Heart right ventricle (tissue), 16 donors: Measurements from ENCODE around the gene GABPB1. TPM values are rescaled to one million over a fixed set of nuclear protein-coding genes. Genes with fewer than 3 reads are reported as not detected.

Source experiments
- ATAC-seq, 8 donors: fragments of 200-7000 bp; cut with Tn5 transposase; one replicate each; pipeline ENCODE4 v1.9.1; 2020; ENCODE audit warnings: mild to moderate bottlenecking in 8 of 8, moderate library complexity in 8 of 8, moderate number of reproducible peaks in 1 of 8
- DNase-seq, 2 donors: peaks; one replicate each; pipeline ENCODE4 v3.0.0-alpha.2; 2020
- H3K27ac ChIP-seq, 10 donors: fragments of 200-600 bp; sonication (generic) in 2 of 10; one replicate each; pipeline versions ENCODE4 v1.5.0 to v1.8.0; 2020 to 2022; ENCODE audit warnings: mild to moderate bottlenecking in 3 of 10
- H3K27me3 ChIP-seq, 7 donors: fragments of 200-600 bp; one replicate each; pipeline ENCODE4 v1.8.0; 2021 to 2022; ENCODE audit warnings: mild to moderate bottlenecking in 2 of 7
- H3K36me3 ChIP-seq, 9 donors: fragments of 200-600 bp; sonication (generic) in 1 of 9; one replicate each; pipeline versions ENCODE4 v1.5.0 to v1.8.0; 2020 to 2022; ENCODE audit warnings: mild to moderate bottlenecking in 2 of 9
- H3K4me1 ChIP-seq, 9 donors: fragments of 200-600 bp; sonication (generic) in 1 of 9; one replicate each; pipeline versions ENCODE4 v1.5.0 to v1.8.0; 2020 to 2022; ENCODE audit warnings: mild to moderate bottlenecking in 4 of 9
- H3K4me3 ChIP-seq, 10 donors: fragments of 200-600 bp; sonication (generic) in 2 of 10; one replicate each; pipeline versions ENCODE4 v1.5.0 to v1.8.0; 2020 to 2022; ENCODE audit warnings: mild to moderate bottlenecking in 7 of 10, moderate library complexity in 2 of 10
- H3K9me3 ChIP-seq, 11 donors: fragments of 200-600 bp in 10 of 11; sonication (generic) in 2 of 11; one replicate each; pipeline versions ENCODE4 v1.5.0 to v1.8.0; 2013 to 2022; ENCODE audit warnings: mild to moderate bottlenecking in 2 of 11, control low read depth in 1 of 11, moderate library complexity in 1 of 11
- WGBS, 2 donors: extraction: QIAGEN DNeasy Blood & Tissue Kit; methylation state at CpG; one replicate each; pipeline ENCODE4 v1.1.7; 2013; ENCODE audit warnings: inconsistent platforms in 1 of 2; 5-methylcytosine and 5-hydroxymethylcytosine counted together
- intact Hi-C, 10 donors: fragments of 100-400 bp; cut with DNase I; formaldehyde crosslinking; loops; one replicate each; pipeline versions ENCODE4 v1.11.1 to v1.14.2; 2022
- polyA plus RNA-seq, 2 donors: library from polyadenylated mRNA; stranded (reverse); fragments of 200-250 nt; gene quantifications; one replicate each; pipeline ENCODE4 v1.2.3, GENCODE V29; 2013
- total RNA-seq, 10 donors: library from RNA; stranded (reverse); fragmentation: NEBNext Ultra II Directional in 3 of 10; extraction: Animal tissue kit (Norgen Biotek cat#: 25700) in 3 of 10; gene quantifications; one replicate each; pipeline versions ENCODE4 v1.2.1 to v1.2.4, GENCODE V29; 2021 to 2023
- TF ChIP-seq, protein P1 (sequence below), 9 donors: fragments of 200-600 bp; sonication (generic) in 2 of 9; IDR thresholded peaks; one replicate each; pipeline versions ENCODE4 v1.5.0 to v1.8.0; 2021 to 2022; ENCODE audit warnings: antibody characterized with exemption in 9 of 9, mild to moderate bottlenecking in 5 of 9, moderate library complexity in 1 of 9
- donor health status: Arrhythmogenic right ventricular cardiomyopathy.
- donor health status: ischemic (EF 13 %, LVEDD 7.1; RV severe dilation, severe dysfunction).
- donor health status: healthy with polysubstance abuse.
- donor health status: DM: no; HTN: yes; CAD: no.
- donor health status: DM: no; HTN: no; CAD: no.
- donor health status: ischemic (EF 25% LVEDD 6.9; RV normal size, moderate dysfunction).
- donor health status: ischemic (EF 25% LVEDD 5.7; RV mildly dilated, moderate dysfunction).
- donor health status: healthy.
- donor health status: DM: yes; HTN: yes; CAD: no.
- donor health status: Ischemic cardiomyopathy.
- donor health status: ischemic (EF 35%, LVEDD 5.7; RV mildly dilated, moderate dysfunction).
- donor health status: nonischemic (EF 11% LVEDD 7.7; RV severe dilation, severe dysfunction).
- donor health status: DM: yes; HTN: yes; CAD: no.
- donor health status: PGD.
- donor health status: ischemic (EF 29% LVEDD 5.4; RV normal size, mild dysfunction).
- donor health status: nonischemic (EF 23%, LVEDD 6.1; RV moderate dilation, normal function).

The GABPB1 gene
- total and polyA plus RNA-seq, 12 donors = 5.3 to 12.6 (median 8.5) TPM

DNA sequence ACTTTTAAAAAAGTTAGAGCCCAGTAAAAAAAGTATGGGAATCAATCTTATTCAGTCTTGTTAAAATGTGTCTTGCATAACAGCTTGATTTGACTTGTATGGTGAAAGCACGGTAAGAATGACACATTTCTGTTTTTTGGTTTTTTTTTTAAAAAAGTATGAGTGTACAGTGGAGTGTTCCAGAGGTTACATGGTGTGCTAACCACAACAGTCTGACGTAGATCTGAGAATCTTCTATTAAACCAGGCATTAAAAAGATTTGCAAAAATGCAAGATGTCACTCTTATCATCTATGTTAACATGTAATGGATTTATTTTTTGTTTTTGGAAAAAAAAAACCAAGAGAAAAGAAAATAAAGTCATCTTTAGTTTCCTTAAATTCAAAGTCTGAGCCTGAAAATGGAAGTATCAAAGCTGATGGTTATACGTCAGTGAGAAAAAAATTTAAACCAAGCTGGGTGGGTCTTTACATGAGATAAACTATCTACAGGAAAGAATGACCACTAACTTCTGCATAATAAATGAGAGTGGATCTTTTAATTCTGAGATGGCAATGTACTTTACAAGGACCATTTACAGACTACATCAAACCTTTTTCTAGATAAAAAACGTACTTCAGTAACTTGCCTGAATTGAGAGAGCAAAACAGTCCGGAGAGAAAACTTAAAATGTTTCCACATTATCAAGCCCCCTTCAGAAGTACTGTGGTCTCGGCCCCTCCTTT, 1.6 kb downstream of the GABPB1 start:
- H3K36me3 ChIP-seq = peaks cover 0 to 16% (median 0%) of the 10 kb centered on the region in 9 donors
- peak overlapping the region; percentile 97 to 100 (median 99) for H3K27ac ChIP-seq
- no peaks in the 10 kb centered on the region for H3K27me3 ChIP-seq
- no peaks in the 10 kb centered on the region for H3K9me3 ChIP-seq
- intact Hi-C loops = no loop called here
- TF ChIP-seq, protein P1, sequence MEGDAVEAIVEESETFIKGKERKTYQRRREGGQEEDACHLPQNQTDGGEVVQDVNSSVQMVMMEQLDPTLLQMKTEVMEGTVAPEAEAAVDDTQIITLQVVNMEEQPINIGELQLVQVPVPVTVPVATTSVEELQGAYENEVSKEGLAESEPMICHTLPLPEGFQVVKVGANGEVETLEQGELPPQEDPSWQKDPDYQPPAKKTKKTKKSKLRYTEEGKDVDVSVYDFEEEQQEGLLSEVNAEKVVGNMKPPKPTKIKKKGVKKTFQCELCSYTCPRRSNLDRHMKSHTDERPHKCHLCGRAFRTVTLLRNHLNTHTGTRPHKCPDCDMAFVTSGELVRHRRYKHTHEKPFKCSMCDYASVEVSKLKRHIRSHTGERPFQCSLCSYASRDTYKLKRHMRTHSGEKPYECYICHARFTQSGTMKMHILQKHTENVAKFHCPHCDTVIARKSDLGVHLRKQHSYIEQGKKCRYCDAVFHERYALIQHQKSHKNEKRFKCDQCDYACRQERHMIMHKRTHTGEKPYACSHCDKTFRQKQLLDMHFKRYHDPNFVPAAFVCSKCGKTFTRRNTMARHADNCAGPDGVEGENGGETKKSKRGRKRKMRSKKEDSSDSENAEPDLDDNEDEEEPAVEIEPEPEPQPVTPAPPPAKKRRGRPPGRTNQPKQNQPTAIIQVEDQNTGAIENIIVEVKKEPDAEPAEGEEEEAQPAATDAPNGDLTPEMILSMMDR (IDR thresholded peaks at IDR 0.05) = no peak
- WGBS, 2 donors = 1 to 2% methylated on average over 6 of the region's 6 CpGs
- peaks cover 0 to 73% (median 61%) of the 10 kb centered on the region in 9 donors for H3K4me1 ChIP-seq
- DNase-seq (no peak), ATAC-seq (peak in 1 of 8 donors; percentile 31)
- peak overlapping the region; percentile 61 to 97 (median 94) for H3K4me3 ChIP-seq

DNA sequence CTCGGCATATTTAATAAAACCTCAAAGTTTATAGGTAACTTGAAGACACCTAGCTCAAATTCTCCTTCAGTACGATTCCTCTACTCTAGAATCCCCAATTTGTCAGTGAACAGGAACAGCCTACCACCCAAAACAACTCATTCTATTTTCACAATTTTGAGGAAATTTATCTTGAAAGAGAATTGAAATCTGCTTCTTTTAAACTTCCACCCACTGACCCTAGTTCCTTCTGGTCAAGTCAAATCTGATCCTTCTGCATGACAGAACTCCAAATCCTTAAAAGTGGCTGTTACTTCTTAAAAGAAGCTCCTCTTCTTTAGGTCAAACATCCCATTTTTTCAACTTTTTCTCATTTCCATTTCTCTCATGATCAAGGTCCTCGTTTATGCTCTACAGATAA, 4.4 kb downstream of the GABPB1 start:
- peaks cover 0 to 7% (median 0%) of the 10 kb centered on the region in 9 donors for H3K36me3 ChIP-seq
- intact Hi-C loops = no loop called here
- H3K27ac ChIP-seq = peak overlapping the region in 2 of 10 donors; percentile 3 to 22
- TF ChIP-seq, protein P1 (IDR thresholded peaks at IDR 0.05) = no peak
- WGBS, 2 donors = 82% methylated on average over 3 of the region's 3 CpGs
- no peak overlapping the region for H3K4me3 ChIP-seq
- ATAC-seq (no peak), DNase-seq (no peak)
- no peaks in the 10 kb centered on the region for H3K9me3 ChIP-seq
- no peaks in the 10 kb centered on the region for H3K27me3 ChIP-seq
- H3K4me1 ChIP-seq = peaks cover 0 to 55% (median 46%) of the 10 kb centered on the region in 9 donors

DNA sequence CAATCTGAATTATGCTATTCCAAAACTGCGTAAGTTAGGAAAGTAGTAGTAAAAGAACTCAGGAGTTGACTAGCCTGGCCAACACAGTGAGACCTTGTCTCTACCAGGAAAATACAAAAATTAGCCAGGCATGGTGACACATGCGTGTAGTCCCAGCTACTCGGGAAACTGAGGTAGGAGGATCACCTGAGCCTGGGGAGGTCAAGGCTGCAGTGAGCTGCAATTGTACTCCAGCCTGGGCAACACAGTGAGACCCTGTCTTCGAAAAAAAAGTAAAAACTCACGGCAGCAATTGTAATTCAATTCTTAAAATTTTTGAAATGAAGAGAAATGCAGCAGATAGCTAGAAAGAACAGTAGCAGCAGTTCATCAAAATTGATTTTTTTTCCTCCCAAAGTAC, 9.7 kb downstream of the GABPB1 start:
- Histone ChIP-seq H3K9me3 (no peaks in the 10 kb centered on the region), H3K27me3 (no peaks in the 10 kb centered on the region), H3K36me3 (peaks cover 0 to 7% (median 0%) of the 10 kb centered on the region in 9 donors), H3K4me3 (no peak overlapping the region), H3K27ac (no peak overlapping the region), H3K4me1 (peaks cover 0 to 39% (median 16%) of the 10 kb centered on the region in 9 donors)
- ATAC-seq = no peak
- 93 to 96% methylated on average over 5 of the region's 5 CpGs for WGBS, 2 donors
- TF ChIP-seq, protein P1 (IDR thresholded peaks at IDR 0.05) = no peak
- intact Hi-C loops = no loop called here
- no peak for DNase-seq

DNA sequence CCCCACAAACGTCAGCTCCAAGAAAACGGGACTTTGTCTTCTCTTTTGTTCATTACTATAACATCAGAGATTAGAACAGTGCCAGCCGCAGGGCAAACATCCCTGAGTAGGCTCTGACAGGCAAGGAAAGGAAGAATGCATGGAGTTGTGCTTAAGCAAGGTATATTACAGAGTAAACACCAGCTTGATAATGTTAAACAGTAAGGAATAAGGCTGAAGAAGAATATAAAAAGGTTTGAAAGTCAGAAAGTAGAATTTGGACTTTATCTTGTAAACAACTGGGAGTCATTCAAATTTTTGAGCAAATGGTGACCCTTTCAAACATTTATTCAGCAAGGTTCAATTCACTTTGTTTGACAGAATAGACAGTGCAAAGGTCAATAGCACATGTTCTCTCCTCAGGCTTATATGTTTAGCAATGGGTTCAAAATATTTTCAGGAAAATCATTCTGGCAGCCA, 11.0 kb downstream of the GABPB1 start:
- H3K36me3 ChIP-seq = peaks cover 0 to 7% (median 0%) of the 10 kb centered on the region in 9 donors
- no peaks in the 10 kb centered on the region for H3K9me3 ChIP-seq
- intact Hi-C loops = no loop called here
- ATAC-seq (no peak), DNase-seq (no peak)
- H3K4me1 ChIP-seq = peaks cover 0 to 35% (median 4%) of the 10 kb centered on the region in 9 donors
- H3K4me3 ChIP-seq = no peak overlapping the region
- 89 to 97% methylated on average over 3 of the region's 3 CpGs for WGBS, 2 donors
- TF ChIP-seq, protein P1 (IDR thresholded peaks at IDR 0.05) = no peak
- H3K27ac ChIP-seq = no peak overlapping the region
- no peaks in the 10 kb centered on the region for H3K27me3 ChIP-seq
